ENCODE measurements around the gene CREB3L2.
A peak's percentile ranks its signal among the peaks of the same experiment; 100 is the strongest.
"Not testable (repeated sequence)": the region's sequence is repeated elsewhere in the genome, so short reads cannot be mapped to it uniquely, and the experiment has no call there.

The CREB3L2 gene

DNA sequence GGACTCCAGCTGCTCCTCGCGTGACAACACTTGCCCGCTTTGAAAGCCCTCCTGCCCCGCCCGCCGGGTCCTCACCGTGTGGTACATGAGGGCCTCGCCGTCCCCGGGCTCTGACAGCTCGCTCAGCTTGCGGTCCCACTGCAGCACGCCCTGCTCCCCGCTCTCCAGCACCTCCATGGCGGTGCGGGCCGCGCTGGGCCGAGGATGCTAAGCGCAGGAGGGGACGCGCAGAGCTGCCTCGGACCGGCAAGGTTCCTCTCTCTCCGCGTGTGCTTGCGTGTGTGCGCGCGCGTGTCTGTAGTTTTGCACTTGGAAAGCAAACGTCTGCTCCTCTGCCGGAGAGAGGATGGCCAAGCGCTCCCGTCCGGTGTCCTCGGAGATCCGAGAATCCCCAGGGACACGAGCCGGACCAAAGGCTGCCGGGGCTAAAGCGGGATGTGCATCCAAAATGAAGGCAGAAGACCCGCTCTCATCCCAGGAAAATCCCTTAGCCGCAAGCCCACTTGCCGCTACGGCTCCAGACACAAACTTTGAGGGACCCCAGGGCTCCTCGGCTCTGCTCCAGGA is at the start of gene CREB3L2:
Gene CREB3L2, minus strand, starts transcription at position 558 of the 567 bp plus-strand sequence. Its CDS starts 381 bp downstream, at position 177.
- DNase-seq (ENCODE audit: low read depth in 2 of 2), result peak; percentile 18 to 24

DNA sequence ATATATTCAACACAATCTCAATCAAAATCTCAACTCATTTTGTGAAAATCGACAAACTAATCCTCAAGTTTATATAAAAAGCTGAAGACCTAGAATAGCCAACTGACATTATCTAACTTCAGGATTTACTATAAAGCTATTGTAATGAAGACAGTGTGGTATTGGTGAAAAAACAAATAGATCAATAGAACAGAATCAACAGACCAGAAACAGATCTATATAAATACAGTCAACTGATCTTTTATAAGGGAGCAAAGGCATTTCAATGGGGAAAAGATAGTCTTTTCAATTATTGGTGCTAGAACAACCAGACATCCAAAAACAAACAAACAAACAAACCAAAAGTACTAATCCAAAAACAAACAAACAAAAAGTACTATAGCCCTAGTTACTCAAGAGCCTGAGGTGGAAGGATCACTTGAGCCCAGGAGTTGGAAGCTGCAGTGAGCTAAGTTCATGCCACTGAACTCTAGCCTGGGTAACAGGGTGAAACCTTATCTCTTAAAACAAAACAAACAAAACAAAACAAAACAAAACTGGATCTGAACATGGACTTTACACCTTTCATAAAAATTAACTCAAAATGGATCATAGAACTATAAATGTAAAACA is 47.7 kb upstream of the CREB3L2 start:
- DNase-seq (ENCODE audit: low read depth in 2 of 2), result no peak

DNA sequence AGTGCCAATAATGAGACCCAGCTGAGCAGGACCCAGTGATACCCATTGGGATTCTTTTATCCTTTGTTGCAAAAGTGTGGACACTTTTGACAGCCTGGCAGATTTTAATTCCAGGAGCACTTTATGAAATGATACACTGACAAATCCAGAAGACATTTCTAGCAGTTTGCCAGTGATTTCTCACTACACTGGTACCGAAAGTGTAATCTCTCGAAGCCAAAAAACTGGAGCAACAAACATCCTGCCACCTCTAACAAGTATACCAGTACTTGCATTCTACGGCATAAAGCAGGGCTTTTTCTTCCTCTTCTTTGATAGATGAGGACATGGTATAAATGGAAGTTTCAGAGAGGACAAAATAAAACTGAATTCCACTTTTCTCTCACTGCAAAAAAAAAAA is 46.0 kb upstream of the CREB3L2 start:
- no peak for DNase-seq (ENCODE audit: low read depth in 2 of 2)

DNA sequence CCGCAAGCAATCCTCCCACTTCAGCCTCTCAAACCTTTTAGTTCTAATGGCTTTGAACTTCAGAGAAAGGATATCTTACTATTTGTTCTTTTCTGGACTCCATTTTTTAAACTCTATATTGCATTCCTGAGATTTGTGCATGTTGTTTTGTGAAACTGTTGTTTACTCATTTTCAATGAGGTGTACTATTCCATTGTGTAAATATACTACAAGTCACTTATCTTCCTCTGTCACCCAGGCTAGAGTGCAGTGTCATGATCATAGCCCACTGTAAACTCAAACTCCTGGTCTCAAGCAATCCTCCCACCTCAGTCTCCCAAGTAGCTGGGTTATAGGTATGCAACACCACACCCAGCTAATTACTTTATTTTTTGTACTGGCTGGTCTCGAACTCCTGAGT is 43.0 kb upstream of the CREB3L2 start:
- no peak for DNase-seq (ENCODE audit: low read depth in 2 of 2)

DNA sequence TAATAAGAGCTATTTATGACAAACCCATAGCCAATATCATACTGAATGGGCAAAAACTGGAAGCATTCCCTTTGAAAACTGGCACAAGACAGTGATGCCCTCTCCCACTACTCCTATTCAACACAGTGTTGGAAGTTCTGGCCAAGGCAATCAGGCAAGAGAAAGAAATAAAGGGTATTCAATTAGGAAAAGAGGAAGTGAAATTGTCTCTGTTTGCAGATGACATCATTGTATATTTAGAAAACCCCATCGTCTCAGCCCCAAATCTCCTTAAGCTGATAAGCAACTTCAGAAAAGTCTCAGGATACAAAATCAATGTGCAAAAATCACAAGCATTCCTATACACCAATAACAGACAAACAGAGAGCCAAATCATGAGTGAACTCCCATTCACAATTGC is 38.2 kb upstream of the CREB3L2 start:
- DNase-seq (ENCODE audit: low read depth in 2 of 2), result not testable (repeated sequence)

- DNase-seq (ENCODE audit: low read depth in 2 of 2), result no peak
Observed at GRCh38 chr7:138036135-138036534, 34.2 kb upstream of the CREB3L2 start.

DNA sequence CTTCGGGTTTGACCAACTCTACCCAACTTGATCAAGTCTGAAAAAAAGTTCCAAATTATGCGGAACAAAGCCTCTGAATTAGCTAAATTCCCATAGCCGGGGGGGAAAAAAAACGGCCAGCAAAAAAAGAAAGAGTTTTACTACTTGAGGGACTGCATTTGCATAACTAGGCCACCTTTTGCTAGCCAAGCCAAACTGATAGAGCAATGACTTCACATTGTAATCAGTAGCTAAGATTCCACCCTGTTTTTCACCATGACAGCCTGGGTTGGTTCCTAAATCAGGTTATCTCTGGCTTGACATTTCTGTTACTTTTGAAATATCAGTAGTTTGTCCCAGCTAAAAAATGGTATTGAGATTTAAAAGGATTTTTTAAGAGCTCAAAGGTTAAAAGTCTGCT is 31.4 kb upstream of the CREB3L2 start:
- DNase-seq (ENCODE audit: low read depth in 2 of 2), result no peak

- no peak for DNase-seq (ENCODE audit: low read depth in 2 of 2)
Observed at GRCh38 chr7:138032770-138033169, 30.9 kb upstream of the CREB3L2 start.

DNA sequence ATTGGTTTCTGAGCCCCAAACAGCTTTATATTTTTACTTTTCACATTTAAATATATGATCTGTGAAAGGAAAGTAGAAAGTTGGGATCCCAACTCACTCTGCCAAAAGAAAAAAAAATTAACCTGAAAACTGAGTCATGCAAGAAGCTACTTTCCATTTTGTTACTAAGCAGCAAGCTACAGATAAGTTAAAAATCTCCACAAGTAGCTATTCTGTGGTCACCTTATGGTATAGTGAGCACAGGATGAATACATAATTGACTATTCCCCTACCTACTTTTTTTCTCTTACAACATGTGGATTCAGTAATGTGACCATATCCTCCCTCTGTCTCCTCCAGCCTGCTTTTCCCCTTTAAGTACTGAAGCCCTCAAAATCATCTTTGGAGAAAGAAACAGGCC is 30.3 kb upstream of the CREB3L2 start:
- DNase-seq (ENCODE audit: low read depth in 2 of 2), result no peak

- DNase-seq (ENCODE audit: low read depth in 2 of 2), result no peak
Observed at GRCh38 chr7:138030679-138031351, 28.9 kb upstream of the CREB3L2 start.

DNA sequence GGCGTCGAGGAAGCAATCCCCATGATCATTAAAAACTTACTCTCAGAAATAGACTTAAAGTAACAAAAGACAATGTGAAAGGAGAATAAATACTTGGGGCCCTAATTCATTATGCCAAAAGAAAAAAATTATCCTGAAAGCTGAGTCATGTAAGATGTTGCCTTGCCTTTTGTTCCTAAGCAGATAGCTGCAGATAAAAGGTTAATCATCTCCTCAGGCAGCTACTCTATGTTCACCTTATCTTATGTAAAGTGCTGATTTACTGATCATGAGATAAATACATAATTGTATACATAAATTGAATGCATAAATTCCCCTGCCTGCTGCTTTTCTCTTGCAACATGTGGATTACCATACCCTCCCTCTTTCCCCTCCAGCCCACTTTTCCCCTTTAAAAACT is 28.1 kb upstream of the CREB3L2 start:
- DNase-seq (ENCODE audit: low read depth in 2 of 2), result no peak

- no peak for DNase-seq (ENCODE audit: low read depth in 2 of 2)
Observed at GRCh38 chr7:138029126-138029525, 27.2 kb upstream of the CREB3L2 start.

- DNase-seq (ENCODE audit: low read depth in 2 of 2), result no peak
Observed at GRCh38 chr7:138027100-138027499, 25.2 kb upstream of the CREB3L2 start.

GRCh38 chr7:138025215-138026186 is 23.6 kb upstream of the CREB3L2 start:
- DNase-seq (ENCODE audit: low read depth in 2 of 2), result no peak

DNA sequence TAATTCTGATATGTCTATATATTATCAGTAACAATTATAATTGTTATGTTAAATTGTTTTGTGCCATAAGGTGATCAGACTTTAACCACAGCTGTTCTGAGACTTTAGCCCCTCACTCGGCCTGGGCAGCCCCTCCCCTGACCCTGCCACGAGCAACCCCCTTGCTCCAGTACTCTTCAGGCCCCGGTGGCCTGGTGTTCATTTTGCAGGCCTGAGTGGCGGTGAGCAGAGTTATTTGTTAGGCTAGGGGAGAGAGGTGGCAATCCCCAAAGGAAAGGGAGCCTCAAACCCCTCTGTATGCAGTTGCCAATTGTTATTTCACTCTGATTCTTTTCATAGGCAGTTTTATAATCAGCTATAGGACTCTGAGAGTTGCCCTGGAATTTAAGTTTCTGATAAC is 22.9 kb upstream of the CREB3L2 start:
- DNase-seq (ENCODE audit: low read depth in 2 of 2), result no peak

- no peak for DNase-seq (ENCODE audit: low read depth in 2 of 2)
Observed at GRCh38 chr7:138024343-138024691, 22.4 kb upstream of the CREB3L2 start.

- DNase-seq (ENCODE audit: low read depth in 2 of 2), result no peak
Observed at GRCh38 chr7:138023618-138024342, 21.9 kb upstream of the CREB3L2 start.

- no peak for DNase-seq (ENCODE audit: low read depth in 2 of 2)
Observed at GRCh38 chr7:138021889-138022288, 20.0 kb upstream of the CREB3L2 start.

- DNase-seq (ENCODE audit: low read depth in 2 of 2), result no peak
Observed at GRCh38 chr7:138017992-138018391, 16.1 kb upstream of the CREB3L2 start.

- DNase-seq (ENCODE audit: low read depth in 2 of 2), result no peak
Observed at GRCh38 chr7:138015096-138015495, 13.2 kb upstream of the CREB3L2 start.

- DNase-seq (ENCODE audit: low read depth in 2 of 2), result no peak
Observed at GRCh38 chr7:138014686-138015085, 12.8 kb upstream of the CREB3L2 start.

DNA sequence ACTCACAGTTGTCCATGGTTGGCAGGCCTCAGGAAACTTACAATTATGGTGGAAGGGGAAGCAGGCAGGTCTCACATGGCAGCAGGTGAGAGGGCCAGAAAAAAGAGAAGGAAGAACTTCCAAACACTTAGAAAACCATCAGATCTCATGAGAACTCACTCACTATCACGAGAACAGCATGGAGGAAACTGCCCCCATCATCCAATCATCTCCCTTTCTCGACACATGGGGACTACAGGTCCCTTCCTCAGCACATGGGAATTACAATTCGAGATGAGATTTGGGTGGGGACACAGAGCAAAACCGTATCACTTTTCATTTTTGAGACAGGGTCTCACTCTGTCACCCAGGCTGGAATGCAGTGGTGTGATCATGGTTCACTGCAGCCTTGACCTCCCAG is 12.3 kb upstream of the CREB3L2 start:
- not testable (repeated sequence) for DNase-seq (ENCODE audit: low read depth in 2 of 2)
